K562 treated with DMSO at 1 percent for 12 hours (cell line): ENCODE results near the gene OR2AT4. TPM values are rescaled to one million over a fixed set of nuclear protein-coding genes. Genes with fewer than 3 reads are reported as not detected.

Experiments
- total RNA-seq: library from RNA; unstranded; fragments of 300-600 nt; gene quantifications from 2 replicates; pipeline ENCODE4 v1.2.3, GENCODE V29; 2022; ENCODE audit not compliant: insufficient read depth

Gene OR2AT4
- 0.17 TPM in 1 of 2 replicates, not detected in the other for total RNA-seq

GRCh38 chr11:75096456-75097172, at the start of gene OR2AT4:
Gene OR2AT4, minus strand, starts transcription at chr11:75096876.

Other genes with a start within 250 kb of the OR2AT4 start
- gene XRRA1, start 147.8 kb downstream of the OR2AT4 start, total RNA-seq: 13.6 and 27.2 TPM in 2 replicates
- 43.3 and 60.9 TPM in 2 replicates for gene SPCS2, start 147.6 kb downstream of the OR2AT4 start, total RNA-seq
- 4.7 and 13.5 TPM in 2 replicates for gene NEU3, start 107.9 kb downstream of the OR2AT4 start, total RNA-seq
- gene SLCO2B1, start 54.2 kb upstream of the OR2AT4 start, total RNA-seq: 2.6 and 16.8 TPM in 2 replicates
- gene TPBGL, start 143.9 kb upstream of the OR2AT4 start, total RNA-seq: 0.28 TPM in 1 of 2 replicates, not detected in the other